Stomach (tissue), 9 donors: ENCODE results near the gene WRAP53. TPM values are rescaled to one million over a fixed set of nuclear protein-coding genes. Genes with fewer than 3 reads are reported as not detected.

ENCODE experiments used
- DNase-seq, 2 donors: peaks; one replicate each; pipeline versions ENCODE4 v3.0.0 to v3.0.0-alpha.2; 2013 to 2019
- H3K27ac ChIP-seq, 5 donors: fragments of 200-600 bp in 4 of 5; sonication (generic) in 4 of 5; one replicate each; pipeline ENCODE4 v1.5.1; 2013 to 2019; ENCODE audit warnings: mild to moderate bottlenecking in 1 of 5, moderate library complexity in 1 of 5
- H3K27me3 ChIP-seq, 3 donors: fragments of 200-600 bp; sonication (generic); one replicate each; pipeline ENCODE4 v1.5.1; 2017 to 2019; ENCODE audit warnings: mixed run types in 1 of 3
- H3K36me3 ChIP-seq, 4 donors: fragments of 200-600 bp; sonication (generic); 1 replicate in 3 of 4; 2 replicates in 1 of 4; pipeline ENCODE4 v1.5.1; 2016 to 2019
- H3K4me1 ChIP-seq, 4 donors: fragments of 200-600 bp; sonication (generic); one replicate each; pipeline ENCODE4 v1.5.1; 2016 to 2019
- H3K4me3 ChIP-seq, 4 donors: fragments of 200-600 bp; sonication (generic) in 3 of 4; one replicate each; pipeline ENCODE4 v1.5.1; 2016 to 2019; ENCODE audit warnings: mild to moderate bottlenecking in 1 of 4
- H3K9me3 ChIP-seq, 4 donors: fragments of 200-600 bp; sonication (generic); one replicate each; pipeline ENCODE4 v1.5.1; 2016 to 2019
- CTCF ChIP-seq, 7 experiments: fragments of 450-650 bp in 4 of 7; fragments of 200-600 bp in 3 of 7; sonication (generic) in 3 of 7; IDR thresholded peaks; one replicate each; pipeline ENCODE4 v1.5.1; 2016 to 2019; ENCODE audit warnings: antibody characterized with exemption in 7 of 7, control low read depth in 2 of 7, mild to moderate bottlenecking in 1 of 7
- EP300 ChIP-seq: sonication (generic); formaldehyde crosslinking; IDR thresholded peaks from one replicate; pipeline ENCODE4 v1.6.1; 2017; ENCODE audit warnings: antibody characterized with exemption
- POLR2A ChIP-seq, 4 donors: fragments of 450-650 bp; IDR thresholded peaks; one replicate each; pipeline ENCODE4 v1.6.1; 2016; ENCODE audit warnings: antibody characterized with exemption in 4 of 4, control low read depth in 2 of 4, mild to moderate bottlenecking in 1 of 4, moderate library complexity in 1 of 4
- POLR2AphosphoS5 ChIP-seq, 3 donors: sonication (generic); formaldehyde crosslinking; IDR thresholded peaks; one replicate each; pipeline ENCODE4 v1.6.1; 2016; ENCODE audit warnings: antibody characterized with exemption in 3 of 3
- WGBS, 5 donors: extraction: QIAGEN DNeasy Blood & Tissue Kit in 3 of 5; methylation state at CpG; one replicate each; pipeline versions ENCODE4 v1.1.5 to v1.1.7; 2013 to 2018; 5-methylcytosine and 5-hydroxymethylcytosine counted together
- intact Hi-C: fragments of 100-400 bp; cut with DNase I; formaldehyde crosslinking; loops from one replicate; pipeline ENCODE4 v1.15.1; 2023; ENCODE audit warnings: low total_unique reads
- polyA plus RNA-seq, 3 donors: library from polyadenylated mRNA; stranded (reverse); fragments of 200-250 nt; gene quantifications; one replicate each; pipeline ENCODE4 v1.2.3, GENCODE V29; 2013
- total RNA-seq, 5 donors: library from RNA; depleted of rRNA; stranded (reverse); fragments of >200 nt; gene quantifications; one replicate each; pipeline versions ENCODE4 v1.1.0 to v1.2.3, GENCODE V29; 2014 to 2016
- donor health status: healthy with polysubstance abuse.
- donor health status: Bipolar disorder and iron deficiency.
- donor health status: healthy.

Gene WRAP53
- total and polyA plus RNA-seq, 8 donors, result 1.8 to 12.6 (median 3.8) TPM

- Histone ChIP-seq H3K36me3 (no peaks in the 10 kb centered on the region), H3K4me3 (no peak overlapping the region), H3K4me1 (peaks cover 11 to 13% (median 12%) of the 10 kb centered on the region in 4 donors), H3K27me3 (peaks cover 9 to 100% (median 41%) of the 10 kb centered on the region in 3 donors), H3K9me3 (no peaks in the 10 kb centered on the region), H3K27ac (no peak overlapping the region)
- no peak for DNase-seq
- WGBS, 5 donors, result 9 to 15% (median 11%) methylated on average over 17 to 19 of the region's 19 CpGs
- intact Hi-C loops, result no loop called here
- TF ChIP-seq POLR2AphosphoS5 (IDR thresholded peaks at IDR 0.05), result no peak
- TF ChIP-seq CTCF (IDR thresholded peaks at IDR 0.05), result no peak
- no peak for TF ChIP-seq POLR2A (IDR thresholded peaks at IDR 0.05)
- TF ChIP-seq EP300, result no peak
These were observed 24.0 kb downstream of the WRAP53 start for GRCh38 chr17:7712111-7712771.

GRCh38 chr17:7713782-7714181 is 25.5 kb downstream of the WRAP53 start:
- Histone ChIP-seq H3K27me3 (peaks cover 9 to 99% (median 39%) of the 10 kb centered on the region in 3 donors), H3K27ac (no peak overlapping the region), H3K4me1 (peaks cover 17 to 25% (median 23%) of the 10 kb centered on the region in 4 donors), H3K36me3 (no peaks in the 10 kb centered on the region), H3K4me3 (no peak overlapping the region), H3K9me3 (no peaks in the 10 kb centered on the region)
- intact Hi-C loops, result no loop called here
- TF ChIP-seq CTCF (IDR thresholded peaks at IDR 0.05), result no peak
- TF ChIP-seq POLR2AphosphoS5 (IDR thresholded peaks at IDR 0.05), result no peak
- TF ChIP-seq EP300, result no peak
- no peak for TF ChIP-seq POLR2A (IDR thresholded peaks at IDR 0.05)
- DNase-seq, result no peak
- 27 to 40% (median 35%) methylated on average over 7 to 9 of the region's 9 CpGs for WGBS, 5 donors

- DNase-seq, result no peak
- no peaks in the 10 kb centered on the region for H3K9me3 ChIP-seq
- H3K4me1 ChIP-seq, result peaks cover 17 to 25% (median 23%) of the 10 kb centered on the region in 4 donors
- intact Hi-C loops, result no loop called here
- 61 to 64% (median 61%) methylated on average over 8 to 10 of the region's 10 CpGs for WGBS, 5 donors
- H3K27ac ChIP-seq, result no peak overlapping the region
- H3K36me3 ChIP-seq, result no peaks in the 10 kb centered on the region
- peaks cover 9 to 96% (median 45%) of the 10 kb centered on the region in 3 donors for H3K27me3 ChIP-seq
- H3K4me3 ChIP-seq, result no peak overlapping the region
- TF ChIP-seq CTCF (IDR thresholded peaks at IDR 0.05) (no peak), POLR2AphosphoS5 (IDR thresholded peaks at IDR 0.05) (no peak), POLR2A (IDR thresholded peaks at IDR 0.05) (no peak), EP300 (no peak)
These were observed 26.7 kb downstream of the WRAP53 start for GRCh38 chr17:7714721-7715594.
